MCF 10A (cell line): ENCODE results near the gene AGAP4. TPM values are rescaled to one million over a fixed set of nuclear protein-coding genes. Genes with fewer than 3 reads are reported as not detected.
A peak's percentile ranks its signal among the peaks of the same experiment; 100 is the strongest.
"Not testable (repeated sequence)": the region's sequence is repeated elsewhere in the genome, so short reads cannot be mapped to it uniquely, and the experiment has no call there.

Source experiments
- Bru-seq: library from RNA; stranded (reverse); fragments of 400-500 nt; gene quantifications from one replicate; lab custom pipeline; 2021; lab: Mats Ljungman, UMichigan
- BruChase-seq, 2 experiments: library from RNA; stranded (reverse); fragments of 400-500 nt; gene quantifications; one replicate each; lab custom pipeline; 2021; lab: Mats Ljungman, UMichigan
- BruUV-seq: library from RNA; stranded (reverse); fragments of 400-500 nt; replicated peaks from 2 replicates; lab custom pipeline; 2021; lab: Mats Ljungman, UMichigan
- CTCF ChIA-PET: fragments of 300-600 bp; sonication (Branson Sonifier 250); formaldehyde crosslinking; extraction: SDS; loops from one replicate; lab custom pipeline; 2021; ENCODE audit warnings: antibody characterized with exemption, inconsistent platforms; lab: Yijun Ruan, JAX
- POLR2A ChIA-PET: fragments of 300-600, 350-650 bp; sonication (Branson Sonifier 250); formaldehyde crosslinking; extraction: SDS; loops from one replicate; lab custom pipeline; 2020; ENCODE audit warnings: antibody characterized with exemption, inconsistent platforms; lab: Yijun Ruan, JAX
- DNase-seq: peaks from one replicate; pipeline ENCODE4 v3.0.0-alpha.2; 2018; ENCODE audit not compliant: unreplicated experiment
- H3K27ac Mint-ChIP-seq: one replicate; pipeline ENCODE4 v1.8.0; 2022; ENCODE audit warnings: mild to moderate bottlenecking, low read depth, mixed read lengths; ENCODE audit not compliant: unreplicated experiment
- H3K27me3 Mint-ChIP-seq: one replicate; pipeline ENCODE4 v1.8.0; 2022; ENCODE audit warnings: mixed read lengths; ENCODE audit not compliant: insufficient read depth, unreplicated experiment
- H3K36me3 Mint-ChIP-seq: one replicate; pipeline ENCODE4 v1.8.0; 2022; ENCODE audit warnings: mild to moderate bottlenecking, moderate library complexity, mixed read lengths; ENCODE audit not compliant: insufficient read depth, unreplicated experiment
- H3K4me1 Mint-ChIP-seq: one replicate; pipeline ENCODE4 v1.8.0; 2022; ENCODE audit warnings: mixed read lengths; ENCODE audit not compliant: insufficient read depth, unreplicated experiment
- H3K4me3 Mint-ChIP-seq: one replicate; pipeline ENCODE4 v1.8.0; 2022; ENCODE audit warnings: mild to moderate bottlenecking, moderate library complexity, mixed read lengths; ENCODE audit not compliant: unreplicated experiment
- H3K9me3 Mint-ChIP-seq: one replicate; pipeline ENCODE4 v1.8.0; 2022; ENCODE audit warnings: mixed read lengths; ENCODE audit not compliant: unreplicated experiment
- intact Hi-C: fragments of 100-400 bp; cut with micrococcal nuclease; formaldehyde crosslinking; loops from 2 replicates; pipeline ENCODE4 v1.14.1; 2022
- long read RNA-seq: library from polyadenylated mRNA; stranded (forward); transcript quantifications from one replicate; pipeline ENCODE4 v2.0.0, GENCODE V29; 2022
- total RNA-seq: library from RNA; stranded (reverse); gene quantifications from 2 replicates; pipeline ENCODE4 v1.2.3, GENCODE V29; 2022

The AGAP4 gene
- 17.5 and 23.5 TPM in 2 replicates for total RNA-seq
- Bru-seq, nascent RNA = percentile 73 among the genes with signal in this experiment
- BruChase-seq, experiment 1, labeled RNA remaining after a 6-hour chase = percentile 67 among the genes with signal in this experiment
- BruChase-seq, experiment 2, labeled RNA remaining after a 2-hour chase = percentile 77 among the genes with signal in this experiment
- long read RNA-seq, partial matches to known transcripts = 1 of 11 reads
- long read RNA-seq, other reads (novel, unspliced or antisense) = 10 of 11 reads

GRCh38 chr10:45847400-45847799, at the start of gene AGAP4:
AGAP4 (minus strand) TSS chr10:45847500; CDS start chr10:45847347, 153 bp downstream.
- H3K27ac Mint-ChIP-seq, intact Hi-C loops, H3K4me3 Mint-ChIP-seq, H3K9me3 Mint-ChIP-seq, H3K27me3 Mint-ChIP-seq, H3K4me1 Mint-ChIP-seq, DNase-seq, BruUV-seq, CTCF ChIA-PET, H3K36me3 Mint-ChIP-seq, POLR2A ChIA-PET: not testable (repeated sequence)

GRCh38 chr10:45890721-45891120, 43.4 kb upstream of the AGAP4 start:
- H3K4me3 Mint-ChIP-seq, H3K9me3 Mint-ChIP-seq, H3K4me1 Mint-ChIP-seq, H3K27ac Mint-ChIP-seq, POLR2A ChIA-PET, H3K27me3 Mint-ChIP-seq, H3K36me3 Mint-ChIP-seq, CTCF ChIA-PET, BruUV-seq, intact Hi-C loops, DNase-seq: not testable (repeated sequence)

GRCh38 chr10:45889539-45890230, 42.4 kb upstream of the AGAP4 start:
- DNase-seq, H3K4me1 Mint-ChIP-seq, H3K27ac Mint-ChIP-seq, H3K4me3 Mint-ChIP-seq, POLR2A ChIA-PET, H3K27me3 Mint-ChIP-seq, H3K36me3 Mint-ChIP-seq, CTCF ChIA-PET, H3K9me3 Mint-ChIP-seq, BruUV-seq, intact Hi-C loops: not testable (repeated sequence)

GRCh38 chr10:45882880-45883279, 35.6 kb upstream of the AGAP4 start:
- CTCF ChIA-PET, H3K4me1 Mint-ChIP-seq, H3K9me3 Mint-ChIP-seq, intact Hi-C loops, H3K36me3 Mint-ChIP-seq, H3K27me3 Mint-ChIP-seq, POLR2A ChIA-PET, H3K27ac Mint-ChIP-seq, DNase-seq, H3K4me3 Mint-ChIP-seq, BruUV-seq: not testable (repeated sequence)

- POLR2A ChIA-PET, BruUV-seq, H3K4me1 Mint-ChIP-seq, H3K36me3 Mint-ChIP-seq, H3K4me3 Mint-ChIP-seq, H3K9me3 Mint-ChIP-seq, CTCF ChIA-PET, H3K27me3 Mint-ChIP-seq, intact Hi-C loops, DNase-seq, H3K27ac Mint-ChIP-seq: not testable (repeated sequence)
Measured at GRCh38 chr10:45865404-45865803, 18.1 kb upstream of the AGAP4 start.

- CTCF ChIA-PET, H3K27ac Mint-ChIP-seq, BruUV-seq, H3K4me1 Mint-ChIP-seq, H3K27me3 Mint-ChIP-seq, H3K36me3 Mint-ChIP-seq, POLR2A ChIA-PET, intact Hi-C loops, DNase-seq, H3K4me3 Mint-ChIP-seq, H3K9me3 Mint-ChIP-seq: not testable (repeated sequence)
Measured at GRCh38 chr10:45864264-45864663, 17.0 kb upstream of the AGAP4 start.

GRCh38 chr10:45863632-45864031, 16.3 kb upstream of the AGAP4 start:
- POLR2A ChIA-PET, H3K27ac Mint-ChIP-seq, H3K36me3 Mint-ChIP-seq, H3K27me3 Mint-ChIP-seq, DNase-seq, H3K9me3 Mint-ChIP-seq, BruUV-seq, H3K4me3 Mint-ChIP-seq, intact Hi-C loops, H3K4me1 Mint-ChIP-seq, CTCF ChIA-PET: not testable (repeated sequence)

GRCh38 chr10:45857931-45858330, 10.6 kb upstream of the AGAP4 start:
- H3K4me3 Mint-ChIP-seq, H3K27me3 Mint-ChIP-seq, H3K9me3 Mint-ChIP-seq, POLR2A ChIA-PET, intact Hi-C loops, H3K4me1 Mint-ChIP-seq, CTCF ChIA-PET, DNase-seq, H3K27ac Mint-ChIP-seq, BruUV-seq: not testable (repeated sequence)
- H3K36me3 Mint-ChIP-seq = peaks cover 16% of the 10 kb centered on the region

GRCh38 chr10:45848467-45848866, 1.2 kb upstream of the AGAP4 start:
- H3K4me3 Mint-ChIP-seq, H3K4me1 Mint-ChIP-seq, BruUV-seq, DNase-seq, intact Hi-C loops, H3K27me3 Mint-ChIP-seq, CTCF ChIA-PET, H3K27ac Mint-ChIP-seq, POLR2A ChIA-PET, H3K9me3 Mint-ChIP-seq: not testable (repeated sequence)
- H3K36me3 Mint-ChIP-seq = peaks cover 10% of the 10 kb centered on the region
